IMR-90 (cell line): Measurements from ENCODE around the gene KLK10. TPM values are rescaled to one million over a fixed set of nuclear protein-coding genes. Genes with fewer than 3 reads are reported as not detected.

Experiments
- polyA plus RNA-seq, 3 experiments: library from polyadenylated mRNA; depleted of rRNA; stranded (reverse); fragments of >200 nt; gene quantifications; 2 replicates each; pipeline ENCODE4 v1.2.3, GENCODE V29; 2012; ENCODE audit warnings: low replicate concordance in 1 of 3
- total RNA-seq: library from RNA; depleted of rRNA; stranded (reverse); fragments of >200 nt; gene quantifications from 2 replicates; pipeline ENCODE4 v1.2.3, GENCODE V29; 2012; rRNA removed

KLK10 gene
- total and polyA plus RNA-seq, 2 of the 4 experiments (the other 2 are of a cell fraction), result not detected

Other genes starting within 250 kb of the KLK10 start
- gene GPR32, start 249.2 kb downstream of the KLK10 start, total RNA-seq, result not detected in 2 replicates
- gene GPR32, start 249.2 kb downstream of the KLK10 start, polyA plus RNA-seq (2012; rRNA removed), result not detected in 2 replicates
- not detected in 2 replicates for gene ACP4, start 229.3 kb downstream of the KLK10 start, total RNA-seq
- gene ACP4, start 229.3 kb downstream of the KLK10 start, polyA plus RNA-seq (2012; rRNA removed), result not detected in 2 replicates
- gene KLK1, start 195.9 kb downstream of the KLK10 start, total RNA-seq, result not detected in 2 replicates
- gene KLK1, start 195.9 kb downstream of the KLK10 start, polyA plus RNA-seq (2012; rRNA removed), result not detected in 2 replicates
- not detected in 2 replicates for gene KLK15, start 186.1 kb downstream of the KLK10 start, total RNA-seq
- gene KLK15, start 186.1 kb downstream of the KLK10 start, polyA plus RNA-seq (2012; rRNA removed), result not detected in 2 replicates
- gene KLK3, start 164.8 kb downstream of the KLK10 start, total RNA-seq, result not detected in 2 replicates
- not detected in 2 replicates for gene KLK3, start 164.8 kb downstream of the KLK10 start, polyA plus RNA-seq (2012; rRNA removed)
- not detected in 2 replicates for gene KLK2, start 146.3 kb downstream of the KLK10 start, total RNA-seq
- gene KLK2, start 146.3 kb downstream of the KLK10 start, polyA plus RNA-seq (2012; rRNA removed), result not detected in 2 replicates
- not detected in 2 replicates for gene KLK4, start 108.3 kb downstream of the KLK10 start, total RNA-seq
- not detected in 2 replicates for gene KLK4, start 108.3 kb downstream of the KLK10 start, polyA plus RNA-seq (2012; rRNA removed)
- gene KLK5, start 66.7 kb downstream of the KLK10 start, total RNA-seq, result not detected in 2 replicates
- not detected in 2 replicates for gene KLK5, start 66.7 kb downstream of the KLK10 start, polyA plus RNA-seq (2012; rRNA removed)
- not detected in 2 replicates for gene KLK6, start 50.1 kb downstream of the KLK10 start, total RNA-seq
- gene KLK6, start 50.1 kb downstream of the KLK10 start, polyA plus RNA-seq (2012; rRNA removed), result not detected in 2 replicates
- not detected in 2 replicates for gene KLK7, start 35.8 kb downstream of the KLK10 start, total RNA-seq
- not detected in 2 replicates for gene KLK7, start 35.8 kb downstream of the KLK10 start, polyA plus RNA-seq (2012; rRNA removed)
- gene KLK8, start 18.1 kb downstream of the KLK10 start, total RNA-seq, result not detected in 2 replicates
- gene KLK8, start 18.1 kb downstream of the KLK10 start, polyA plus RNA-seq (2012; rRNA removed), result not detected in 2 replicates
- not detected in 2 replicates for gene KLK11, start 6.9 kb upstream of the KLK10 start, total RNA-seq
- gene KLK11, start 6.9 kb upstream of the KLK10 start, polyA plus RNA-seq (2012; rRNA removed), result not detected in 2 replicates
- not detected in 2 replicates for gene KLK12, start 15.3 kb upstream of the KLK10 start, total RNA-seq
- not detected in 2 replicates for gene KLK12, start 15.3 kb upstream of the KLK10 start, polyA plus RNA-seq (2012; rRNA removed)
- gene KLK13, start 45.4 kb upstream of the KLK10 start, total RNA-seq, result not detected in 2 replicates
- 0.16 TPM in 1 of 2 replicates, not detected in the other for gene KLK13, start 45.4 kb upstream of the KLK10 start, polyA plus RNA-seq (2012; rRNA removed)
- not detected in 2 replicates for gene KLK14, start 63.2 kb upstream of the KLK10 start, total RNA-seq
- not detected in 2 replicates for gene KLK14, start 63.2 kb upstream of the KLK10 start, polyA plus RNA-seq (2012; rRNA removed)
- 2.0 and 2.2 TPM in 2 replicates for gene CTU1, start 88.7 kb upstream of the KLK10 start, total RNA-seq
- gene CTU1, start 88.7 kb upstream of the KLK10 start, polyA plus RNA-seq (2012; rRNA removed), result 3.3 and 6.4 TPM in 2 replicates
- gene SIGLEC9, start 105.2 kb upstream of the KLK10 start, total RNA-seq, result not detected in 2 replicates
- 0.03 TPM in 1 of 2 replicates, not detected in the other for gene SIGLEC9, start 105.2 kb upstream of the KLK10 start, polyA plus RNA-seq (2012; rRNA removed)
- not detected in 2 replicates for gene SIGLEC7, start 122.6 kb upstream of the KLK10 start, total RNA-seq
- not detected in 2 replicates for gene SIGLEC7, start 122.6 kb upstream of the KLK10 start, polyA plus RNA-seq (2012; rRNA removed)
- gene CD33, start 205.4 kb upstream of the KLK10 start, total RNA-seq, result not detected in 2 replicates
- gene CD33, start 205.4 kb upstream of the KLK10 start, polyA plus RNA-seq (2012; rRNA removed), result not detected in 2 replicates
- not detected in 2 replicates for gene SIGLECL1, start 231.4 kb upstream of the KLK10 start, total RNA-seq
- gene SIGLECL1, start 231.4 kb upstream of the KLK10 start, polyA plus RNA-seq (2012; rRNA removed), result not detected in 2 replicates